ENCODE results near the gene TNNI3K. TPM values are rescaled to one million over a fixed set of nuclear protein-coding genes. Genes with fewer than 3 reads are reported as not detected.
A peak's percentile ranks its signal among the peaks of the same experiment; 100 is the strongest.

TNNI3K gene
- total RNA-seq, 1 experiment from 2014 or later: not detected

- DNase-seq (ENCODE audit: low spot score): no peak
- no peaks in the 10 kb centered on the region for H3K36me3 ChIP-seq (ENCODE audit: insufficient read depth, low read length, poor library complexity, severe bottlenecking)
- H3K27me3 ChIP-seq (replicated peaks; ENCODE audit: insufficient read depth, low read depth, low read length, poor library complexity): no peaks in the 10 kb centered on the region
- H3K27ac ChIP-seq (ENCODE audit: low read depth, low read length, poor library complexity, severe bottlenecking): no peak overlapping the region
- H3K4me1 ChIP-seq (ENCODE audit: insufficient read depth, low read length, poor library complexity, severe bottlenecking): no peaks in the 10 kb centered on the region
- H3K4me3 ChIP-seq (ENCODE audit: low read depth, low read length, poor library complexity, severe bottlenecking): no peak overlapping the region
- H3K9me3 ChIP-seq (ENCODE audit: low read depth, low read length, poor library complexity, severe bottlenecking): no peaks in the 10 kb centered on the region
- intact Hi-C loops (cut with micrococcal nuclease; ENCODE audit: unreplicated experiment): no loop called here
- no TSS peak for BruUV-seq (replicated peaks)
- TF ChIP-seq CTCF (conservative IDR thresholded peaks at IDR 0.05; ENCODE audit: low read depth, low read length) (no peak), EZH2 (IDR thresholded peaks at IDR 0.05; ENCODE audit: borderline replicate concordance, low read depth, low read length, poor library complexity, severe bottlenecking) (no peak)
- ChIA-PET POLR2A (ENCODE audit: low non-redundant PET) (no interaction called here), CTCF (no interaction called here)
Observed at GRCh38 chr1:74427681-74428080, 192.5 kb downstream of the TNNI3K start.

GRCh38 chr1:74429580-74429979 lies 194.4 kb downstream of the TNNI3K start:
- Histone ChIP-seq H3K4me1 (ENCODE audit: insufficient read depth, low read length, poor library complexity, severe bottlenecking) (no peaks in the 10 kb centered on the region), H3K27me3 (replicated peaks; ENCODE audit: insufficient read depth, low read depth, low read length, poor library complexity) (no peaks in the 10 kb centered on the region), H3K4me3 (ENCODE audit: low read depth, low read length, poor library complexity, severe bottlenecking) (no peak overlapping the region), H3K36me3 (ENCODE audit: insufficient read depth, low read length, poor library complexity, severe bottlenecking) (no peaks in the 10 kb centered on the region), H3K27ac (ENCODE audit: low read depth, low read length, poor library complexity, severe bottlenecking) (no peak overlapping the region), H3K9me3 (ENCODE audit: low read depth, low read length, poor library complexity, severe bottlenecking) (no peaks in the 10 kb centered on the region)
- BruUV-seq (replicated peaks): no TSS peak
- TF ChIP-seq EZH2 (IDR thresholded peaks at IDR 0.05; ENCODE audit: borderline replicate concordance, low read depth, low read length, poor library complexity, severe bottlenecking): no peak
- TF ChIP-seq CTCF (conservative IDR thresholded peaks at IDR 0.05; ENCODE audit: low read depth, low read length): no peak
- intact Hi-C loops (cut with micrococcal nuclease; ENCODE audit: unreplicated experiment): no loop called here
- CTCF ChIA-PET: no interaction called here
- POLR2A ChIA-PET (ENCODE audit: low non-redundant PET): no interaction called here
- DNase-seq (ENCODE audit: low spot score): peak; percentile 2

DNA sequence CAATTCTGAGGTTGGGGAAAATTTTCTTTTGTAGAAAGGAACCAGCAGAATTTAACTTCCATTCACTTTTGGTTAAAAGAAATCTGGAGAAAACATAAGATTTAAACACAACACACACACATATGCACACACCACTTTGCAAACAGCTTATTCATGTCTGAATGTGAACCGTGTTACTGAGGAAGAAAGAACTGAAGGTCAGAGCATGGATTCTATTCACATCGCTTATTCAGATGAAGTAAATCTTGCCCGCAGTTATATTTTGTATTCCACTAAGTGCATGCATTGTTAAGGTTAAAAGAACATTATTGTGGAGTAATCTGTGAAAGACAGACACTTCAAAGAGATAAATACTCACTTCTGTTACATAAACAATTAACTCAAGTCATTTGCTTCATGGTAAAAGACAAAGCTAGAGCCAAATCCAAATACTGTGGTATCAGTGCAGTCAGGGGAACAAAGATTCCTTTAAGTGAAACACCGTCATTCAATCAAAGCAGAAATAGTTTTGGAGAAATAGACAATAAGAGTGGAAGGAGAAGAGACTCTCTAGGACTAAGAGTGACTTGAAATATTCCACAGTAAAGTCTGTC lies 195.3 kb downstream of the TNNI3K start:
- TF ChIP-seq EZH2 (IDR thresholded peaks at IDR 0.05; ENCODE audit: borderline replicate concordance, low read depth, low read length, poor library complexity, severe bottlenecking): no peak
- no peak for TF ChIP-seq CTCF (conservative IDR thresholded peaks at IDR 0.05; ENCODE audit: low read depth, low read length)
- Histone ChIP-seq H3K27ac (ENCODE audit: low read depth, low read length, poor library complexity, severe bottlenecking) (no peak overlapping the region), H3K36me3 (ENCODE audit: insufficient read depth, low read length, poor library complexity, severe bottlenecking) (no peaks in the 10 kb centered on the region), H3K9me3 (ENCODE audit: low read depth, low read length, poor library complexity, severe bottlenecking) (no peaks in the 10 kb centered on the region), H3K4me3 (ENCODE audit: low read depth, low read length, poor library complexity, severe bottlenecking) (no peak overlapping the region), H3K4me1 (ENCODE audit: insufficient read depth, low read length, poor library complexity, severe bottlenecking) (no peaks in the 10 kb centered on the region), H3K27me3 (replicated peaks; ENCODE audit: insufficient read depth, low read depth, low read length, poor library complexity) (no peaks in the 10 kb centered on the region)
- BruUV-seq (replicated peaks): no TSS peak
- POLR2A ChIA-PET (ENCODE audit: low non-redundant PET): no interaction called here
- no peak for DNase-seq (ENCODE audit: low spot score)
- intact Hi-C loops (cut with micrococcal nuclease; ENCODE audit: unreplicated experiment): no loop called here
- CTCF ChIA-PET: no interaction called here
